GM18505 (cell line): ENCODE data around the gene MOK.

Source experiments
- ATAC-seq: cut with Tn5 transposase; IDR thresholded peaks from one replicate; pipeline ENCODE4 v1.9.1; 2021; ENCODE audit not compliant: unreplicated experiment
- POLR2A ChIP-seq: IDR thresholded peaks from 4 replicates; pipeline ENCODE4 v1.6.1; 2011; ENCODE audit warnings: borderline replicate concordance; ENCODE audit not compliant: insufficient read depth, insufficient read length; ENCODE audit errors: extremely low read depth

The MOK gene

DNA sequence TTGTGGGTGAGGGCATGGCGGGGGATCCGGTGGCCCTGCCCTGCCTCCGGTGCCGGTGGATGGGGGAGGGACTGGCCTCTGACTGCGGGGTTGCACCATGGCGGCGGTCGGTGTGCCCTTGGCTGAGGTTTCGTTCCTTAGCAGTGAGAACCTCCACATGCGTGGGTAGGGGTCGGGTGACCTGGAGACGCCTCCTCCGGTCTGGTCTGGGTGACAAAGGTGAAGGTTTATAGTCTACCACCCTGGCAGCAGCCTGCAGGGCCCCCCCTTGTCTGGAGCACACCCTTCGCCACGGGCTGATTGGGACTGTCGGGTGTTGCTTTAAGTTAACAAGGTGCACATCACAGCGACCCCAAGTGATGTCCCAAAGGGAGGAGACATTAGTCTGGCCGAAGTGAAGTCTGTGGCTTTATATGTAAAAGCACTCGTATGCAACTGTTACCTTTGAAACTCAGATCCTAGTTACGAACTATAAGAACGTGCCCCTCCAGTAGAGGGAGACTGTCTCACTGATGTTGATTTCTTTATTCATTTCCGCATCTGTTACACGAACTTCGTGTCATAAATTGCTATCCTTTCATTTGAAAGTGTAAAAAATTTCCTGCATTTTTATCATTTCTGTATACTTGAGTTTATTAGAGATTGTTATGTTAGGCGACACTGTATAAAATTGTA is 90.8 kb downstream of the MOK start:
- no peak for TF ChIP-seq POLR2A
- ATAC-seq: no peak

DNA sequence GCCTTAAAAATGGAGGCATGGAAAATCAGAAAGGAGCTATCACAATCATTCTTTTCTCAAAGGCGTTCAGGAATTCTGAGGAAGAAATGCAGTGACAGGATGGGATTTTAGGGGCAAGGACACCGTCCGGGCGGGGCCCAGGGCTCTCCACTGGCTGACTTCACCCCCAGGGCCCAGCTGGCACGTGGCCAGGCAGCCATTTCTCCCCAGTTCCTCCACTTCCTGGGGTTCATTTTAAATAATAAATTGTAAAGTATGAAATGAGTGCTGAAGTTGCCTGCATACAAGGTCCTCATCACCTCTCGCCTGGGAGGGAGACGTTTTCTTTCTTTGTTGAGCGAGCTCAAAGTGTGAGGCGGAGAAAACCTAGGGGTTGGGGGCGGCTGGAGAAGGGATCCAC is 91.5 kb downstream of the MOK start:
- no peak for ATAC-seq
- TF ChIP-seq POLR2A: no peak

DNA sequence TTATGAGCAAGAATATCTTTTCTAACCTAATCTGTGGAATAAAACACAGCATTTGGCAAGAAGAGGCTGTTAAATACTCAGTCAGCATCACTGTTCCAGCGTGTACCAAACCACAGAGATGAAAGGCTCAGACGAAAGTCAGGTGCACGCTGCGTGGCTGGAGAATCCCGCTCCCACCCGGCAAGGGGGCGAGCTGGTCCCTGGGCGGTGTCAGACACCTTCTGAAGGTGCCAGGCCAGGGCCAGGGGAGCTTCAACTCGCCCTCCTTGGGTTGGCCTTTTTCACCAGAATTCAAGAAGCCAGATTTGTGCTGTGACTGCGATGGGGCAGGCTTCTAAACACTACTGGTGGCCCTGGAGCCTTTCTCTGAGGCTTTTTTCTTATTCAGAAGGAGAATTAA is 92.1 kb downstream of the MOK start:
- TF ChIP-seq POLR2A: no peak
- ATAC-seq: no peak

DNA sequence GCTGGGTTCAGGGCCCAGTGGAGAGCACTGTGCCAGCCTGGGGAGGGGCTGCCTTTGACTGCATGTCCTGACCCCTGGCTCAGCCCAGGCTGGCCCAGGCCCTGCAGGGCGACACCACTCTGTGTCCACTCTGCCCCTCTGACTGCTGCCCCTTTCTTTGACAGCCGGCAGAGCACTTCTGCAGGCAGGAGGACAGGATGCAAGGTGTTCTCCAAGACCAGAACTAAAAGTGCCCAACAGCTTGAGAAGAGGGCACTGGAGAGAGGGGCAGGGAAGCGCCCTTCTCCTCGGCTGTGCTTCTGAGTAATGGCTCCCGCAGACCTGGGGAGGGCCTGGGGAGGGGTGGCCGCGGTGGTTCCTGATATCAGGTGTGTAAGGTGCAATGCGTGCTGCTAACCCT is 92.6 kb downstream of the MOK start:
- no peak for ATAC-seq
- no peak for TF ChIP-seq POLR2A

DNA sequence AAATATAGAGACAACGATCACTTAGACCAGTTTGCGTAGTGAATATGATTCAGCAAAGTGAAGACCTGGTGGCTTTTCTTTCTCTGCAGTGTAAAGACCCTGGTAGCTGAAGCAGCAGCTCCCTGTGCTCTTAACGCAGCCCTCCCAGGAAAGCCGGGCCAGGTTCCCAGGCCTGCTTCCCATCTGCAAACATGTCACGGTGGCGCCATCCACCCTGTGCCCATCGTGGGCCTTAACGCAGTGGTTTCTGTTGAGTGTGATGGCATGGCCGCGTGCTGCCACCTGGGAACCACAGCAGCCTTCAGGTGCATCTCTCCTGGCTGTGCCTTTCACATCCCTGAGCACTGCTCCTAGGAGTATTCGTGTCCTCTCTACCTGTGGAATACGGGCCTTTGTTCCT is 93.7 kb downstream of the MOK start:
- no peak for TF ChIP-seq POLR2A
- no peak for ATAC-seq

DNA sequence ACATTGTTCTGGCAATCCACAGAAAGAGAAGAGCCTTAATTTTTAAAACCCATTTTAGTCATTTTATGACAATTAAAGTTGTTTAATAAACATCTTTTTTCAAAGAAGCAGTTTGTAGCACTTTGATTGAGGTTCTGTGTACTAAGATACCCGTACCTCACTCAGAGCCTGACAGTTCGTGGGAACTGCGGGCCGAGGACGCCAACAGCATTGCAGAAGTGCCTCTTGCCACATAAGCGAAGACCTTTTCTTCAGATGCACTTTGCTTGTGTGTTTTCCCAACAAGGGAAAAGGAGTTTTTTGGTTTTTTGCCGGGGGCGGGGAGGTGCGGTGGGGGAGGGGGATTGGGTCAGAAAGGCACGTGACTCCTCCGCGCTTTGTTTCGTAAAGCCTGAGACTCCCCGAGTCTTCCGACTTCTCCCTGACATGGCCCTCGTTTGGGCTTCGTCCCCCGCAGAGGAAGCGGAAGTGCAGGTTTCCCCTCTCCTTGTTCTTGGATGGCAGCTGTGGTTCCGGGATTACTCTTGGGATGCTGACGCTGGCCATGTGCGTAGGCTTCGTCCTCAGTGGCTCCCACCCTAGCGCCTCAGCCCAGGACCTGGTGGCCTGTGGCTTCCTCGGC is 94.4 kb downstream of the MOK start:
- no peak for ATAC-seq
- no peak for TF ChIP-seq POLR2A

DNA sequence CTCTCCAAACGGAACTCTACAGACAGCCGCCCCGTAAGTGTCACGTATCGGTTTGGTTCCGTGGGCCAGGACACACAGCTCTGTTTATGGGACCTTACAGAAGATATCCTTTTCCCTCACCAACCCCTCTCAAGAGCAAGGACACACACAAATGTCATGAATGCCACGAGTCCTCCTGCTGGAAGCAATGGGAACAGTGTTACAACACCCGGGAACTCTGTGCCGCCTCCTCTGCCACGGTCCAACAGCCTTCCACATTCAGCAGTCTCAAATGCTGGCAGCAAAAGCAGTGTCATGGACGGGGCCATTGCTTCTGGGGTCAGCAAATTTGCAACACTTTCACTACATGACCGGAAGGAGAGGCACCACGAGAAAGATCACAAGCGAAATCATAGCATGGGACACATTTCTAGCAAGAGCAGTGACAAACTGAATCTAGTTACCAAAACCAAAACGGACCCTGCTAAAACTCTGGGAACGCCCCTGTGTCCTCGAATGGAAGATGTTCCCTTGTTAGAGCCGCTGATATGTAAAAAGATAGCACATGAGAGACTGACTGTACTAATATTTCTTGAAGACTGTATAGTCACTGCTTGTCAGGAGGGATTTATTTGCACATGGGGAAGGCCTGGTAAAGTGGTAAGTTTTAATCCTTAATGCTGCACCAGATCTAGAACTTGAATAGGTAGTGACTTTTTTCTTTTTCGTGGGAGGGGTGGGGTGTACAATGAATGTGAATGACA is 95.6 kb downstream of the MOK start:
- no peak for TF ChIP-seq POLR2A
- ATAC-seq: no peak

DNA sequence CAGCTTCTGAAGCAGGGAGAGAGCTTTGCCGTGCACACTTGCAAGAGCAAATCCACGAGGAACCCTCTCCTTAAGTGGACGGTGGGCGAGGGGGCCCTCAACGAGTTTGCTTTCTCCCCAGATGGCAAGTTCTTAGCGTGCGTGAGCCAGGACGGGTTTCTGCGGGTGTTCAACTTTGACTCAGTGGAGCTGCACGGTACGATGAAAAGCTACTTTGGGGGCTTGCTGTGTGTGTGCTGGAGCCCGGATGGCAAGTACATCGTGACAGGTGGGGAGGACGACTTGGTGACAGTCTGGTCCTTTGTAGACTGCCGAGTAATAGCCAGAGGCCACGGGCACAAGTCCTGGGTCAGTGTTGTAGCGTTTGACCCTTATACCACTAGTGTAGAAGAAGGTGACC is 96.2 kb downstream of the MOK start:
- TF ChIP-seq POLR2A: no peak
- ATAC-seq: no peak

DNA sequence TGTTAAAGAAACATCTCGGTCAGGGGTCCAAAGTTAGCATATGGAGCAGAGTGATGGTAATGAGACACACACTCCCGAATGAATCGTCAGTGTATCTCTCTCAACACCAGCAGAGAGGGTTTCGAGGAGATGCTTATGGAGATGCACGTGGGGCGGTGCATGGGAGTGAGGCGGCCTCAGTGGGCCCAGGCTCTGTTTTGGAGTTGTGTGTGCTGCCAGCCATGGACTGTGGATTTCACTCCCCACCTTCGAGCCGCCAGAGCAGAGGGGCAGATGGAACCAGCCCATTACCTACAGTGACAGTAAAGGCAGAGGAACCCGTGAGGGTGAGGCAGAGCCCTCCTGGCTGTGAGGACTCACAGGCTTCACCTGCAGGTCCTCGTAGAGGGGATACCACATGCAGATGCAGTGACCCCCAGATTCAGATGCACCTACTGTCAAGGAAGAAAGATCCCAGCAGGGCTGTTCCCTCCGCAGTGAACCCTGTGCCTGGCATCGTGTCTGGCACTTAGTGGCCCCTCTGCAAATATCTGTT is 97.1 kb downstream of the MOK start:
- no peak for TF ChIP-seq POLR2A
- no peak for ATAC-seq

DNA sequence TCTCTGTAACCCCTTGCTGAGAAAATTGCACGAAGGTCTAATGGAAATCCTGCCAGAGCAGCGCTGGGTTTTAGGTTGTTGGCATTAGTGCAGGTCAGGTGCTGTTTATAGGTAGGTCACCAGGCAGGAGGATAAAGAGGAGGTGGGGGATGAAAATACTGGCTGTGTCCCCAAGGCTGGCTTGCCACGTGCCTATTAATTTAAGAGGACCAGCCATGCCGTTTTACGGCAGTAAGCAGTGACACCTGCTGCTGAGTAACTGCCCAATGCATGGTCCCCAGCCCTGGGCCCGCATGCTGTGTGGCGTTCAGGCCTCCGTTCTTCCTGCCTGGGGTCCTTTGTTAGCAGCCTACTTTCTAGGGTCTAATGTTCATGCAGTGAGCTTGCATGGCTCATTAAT is 98.0 kb downstream of the MOK start:
- TF ChIP-seq POLR2A: no peak
- ATAC-seq: no peak

DNA sequence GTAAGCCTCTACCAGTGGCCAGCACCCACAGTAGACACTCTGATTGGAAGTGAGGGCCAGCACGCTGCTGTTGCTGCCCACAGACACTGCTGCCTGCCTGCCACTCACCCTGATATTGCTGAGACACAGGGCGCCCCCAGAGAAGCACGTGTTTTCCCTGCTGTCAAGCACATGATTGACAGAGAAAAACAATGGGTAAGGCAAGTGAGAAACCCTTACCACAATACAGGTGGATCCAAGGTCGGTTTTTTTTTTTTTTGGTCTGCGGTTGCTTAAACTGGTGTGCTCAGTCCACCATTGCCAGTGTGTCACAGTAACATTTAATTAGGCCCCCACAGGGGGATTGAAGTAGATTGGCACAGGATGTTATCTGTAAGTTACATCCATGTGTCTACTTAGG is 99.4 kb downstream of the MOK start:
- no peak for ATAC-seq
- TF ChIP-seq POLR2A: no peak

DNA sequence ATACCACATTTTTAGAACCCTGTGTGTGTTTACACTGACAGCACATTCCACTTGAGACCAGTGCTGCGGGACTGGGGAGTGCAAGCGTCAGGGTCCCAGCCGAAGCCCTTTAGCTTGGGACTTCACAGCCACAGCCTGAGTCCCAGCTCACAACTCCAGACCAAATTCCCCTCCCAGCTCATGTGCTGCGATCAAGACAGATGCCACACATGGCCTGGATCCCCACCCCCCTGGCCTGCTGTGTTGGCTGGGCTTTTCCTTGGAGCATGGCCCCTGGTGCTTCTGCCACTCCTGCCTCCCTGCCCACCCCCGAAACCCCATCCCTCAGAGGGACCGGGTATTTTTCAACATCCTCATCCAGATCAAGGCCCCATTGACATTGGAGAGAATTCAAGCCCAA is 101.6 kb downstream of the MOK start:
- no peak for ATAC-seq
- TF ChIP-seq POLR2A: no peak

DNA sequence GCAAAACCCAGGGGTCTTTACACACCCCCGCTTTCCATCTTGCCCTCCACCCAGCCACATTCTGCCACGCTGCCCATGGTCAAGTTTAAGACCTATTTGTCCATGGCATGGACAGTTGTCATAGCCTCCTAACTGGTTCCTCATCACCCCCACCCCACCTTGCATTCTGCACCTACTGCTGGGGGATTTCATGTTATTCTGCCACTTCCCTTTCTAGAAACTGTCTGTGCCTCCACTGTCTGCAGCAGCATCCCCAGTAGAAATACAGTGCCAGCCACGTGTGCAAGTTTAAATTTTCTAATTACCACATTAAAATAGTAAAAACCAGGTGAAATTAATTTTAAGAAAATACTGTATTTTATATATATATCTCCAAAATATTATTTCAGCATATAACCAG is 102.0 kb downstream of the MOK start:
- no peak for ATAC-seq
- no peak for TF ChIP-seq POLR2A

DNA sequence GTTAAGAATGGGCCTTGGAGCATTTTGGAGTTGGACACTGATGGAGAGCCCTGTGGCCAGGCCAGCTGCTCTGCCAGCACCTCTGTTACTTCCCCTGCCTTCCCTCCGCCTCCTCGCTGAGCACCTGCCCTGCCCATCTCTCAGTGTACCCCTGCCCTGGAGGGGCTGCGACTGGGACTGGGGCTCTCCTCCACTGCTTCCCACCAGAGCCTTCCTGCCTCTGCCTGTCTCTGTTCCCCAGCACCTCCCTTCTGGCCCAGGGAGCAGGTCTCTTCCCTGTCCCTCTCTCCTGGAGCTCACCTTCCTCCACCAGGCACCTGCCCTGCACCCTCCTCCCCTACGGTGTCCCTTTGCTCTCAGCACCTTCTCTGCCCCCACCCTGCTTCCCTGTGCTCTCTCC is 103.2 kb downstream of the MOK start:
- TF ChIP-seq POLR2A: no peak
- ATAC-seq: no peak

DNA sequence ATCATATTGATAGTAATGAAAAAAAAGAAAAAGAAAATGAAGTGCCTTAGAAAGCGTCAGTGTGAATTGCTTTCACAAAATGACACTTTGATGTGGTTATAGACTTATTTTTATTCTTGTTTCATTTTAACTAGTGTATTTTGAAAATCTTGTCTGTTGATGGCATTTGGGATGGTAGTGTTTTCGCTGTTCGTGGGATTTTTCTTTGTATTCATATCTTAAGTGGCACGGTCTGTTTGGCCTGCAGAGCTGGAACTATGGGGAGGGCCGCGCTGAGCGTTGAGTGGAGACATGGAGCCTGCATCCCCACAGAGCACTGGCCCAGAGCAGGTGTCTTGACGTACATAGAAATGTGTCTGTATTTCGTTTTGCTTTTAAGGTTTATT is 103.6 kb downstream of the MOK start:
- TF ChIP-seq POLR2A: no peak
- ATAC-seq: no peak
